ENCODE measurements around the gene GARNL3.

DNA sequence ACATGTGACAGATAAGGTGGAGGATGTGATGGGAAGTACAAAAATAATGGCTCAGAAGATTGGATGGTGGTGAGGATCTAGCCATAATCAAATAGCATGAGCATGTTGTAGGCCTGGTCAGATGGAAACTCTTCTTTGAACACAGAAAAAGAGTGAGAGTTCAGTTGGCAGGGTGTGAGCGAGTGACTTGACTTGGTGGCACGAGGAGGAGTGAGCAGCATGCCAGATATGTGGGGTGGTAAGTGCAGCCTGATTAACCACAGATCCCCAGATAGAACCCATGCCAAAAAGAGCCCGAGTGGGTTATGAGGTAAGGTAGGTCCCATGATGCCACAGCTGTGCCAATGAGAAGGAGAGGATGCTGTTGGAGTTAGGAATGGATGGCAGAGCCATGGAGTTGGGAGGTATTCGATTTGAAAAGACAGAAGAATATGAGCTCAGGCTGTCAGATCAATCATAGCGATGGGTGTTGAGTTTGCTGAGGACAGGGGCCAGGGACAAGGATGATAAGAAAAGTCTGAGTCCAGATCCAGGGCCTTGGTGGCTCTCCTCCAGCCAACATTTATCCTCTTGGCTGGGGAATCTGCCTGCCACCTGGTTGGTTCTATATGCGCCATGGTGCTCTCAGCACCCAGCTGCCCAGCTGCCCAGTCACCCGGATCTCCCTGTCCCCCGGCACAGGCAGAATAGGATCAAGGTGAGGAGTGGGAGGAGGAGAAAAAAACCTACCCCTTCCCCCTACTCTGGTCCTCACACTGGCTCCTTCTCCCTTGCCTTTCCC, 16.5 kb downstream of the GARNL3 start:
- TF ChIP-seq, protein P1, sequence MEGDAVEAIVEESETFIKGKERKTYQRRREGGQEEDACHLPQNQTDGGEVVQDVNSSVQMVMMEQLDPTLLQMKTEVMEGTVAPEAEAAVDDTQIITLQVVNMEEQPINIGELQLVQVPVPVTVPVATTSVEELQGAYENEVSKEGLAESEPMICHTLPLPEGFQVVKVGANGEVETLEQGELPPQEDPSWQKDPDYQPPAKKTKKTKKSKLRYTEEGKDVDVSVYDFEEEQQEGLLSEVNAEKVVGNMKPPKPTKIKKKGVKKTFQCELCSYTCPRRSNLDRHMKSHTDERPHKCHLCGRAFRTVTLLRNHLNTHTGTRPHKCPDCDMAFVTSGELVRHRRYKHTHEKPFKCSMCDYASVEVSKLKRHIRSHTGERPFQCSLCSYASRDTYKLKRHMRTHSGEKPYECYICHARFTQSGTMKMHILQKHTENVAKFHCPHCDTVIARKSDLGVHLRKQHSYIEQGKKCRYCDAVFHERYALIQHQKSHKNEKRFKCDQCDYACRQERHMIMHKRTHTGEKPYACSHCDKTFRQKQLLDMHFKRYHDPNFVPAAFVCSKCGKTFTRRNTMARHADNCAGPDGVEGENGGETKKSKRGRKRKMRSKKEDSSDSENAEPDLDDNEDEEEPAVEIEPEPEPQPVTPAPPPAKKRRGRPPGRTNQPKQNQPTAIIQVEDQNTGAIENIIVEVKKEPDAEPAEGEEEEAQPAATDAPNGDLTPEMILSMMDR (conservative IDR thresholded peaks at IDR 0.05; ENCODE audit: low read depth, low read length), result no peak
- no peak for TF ChIP-seq EZH2 (IDR thresholded peaks at IDR 0.05; ENCODE audit: low read length, unreplicated experiment)

All from PC-3 (cell line).